Hematopoietic multipotent progenitor cell treated with erythropoietin and hydrocortisone succinate and interleukin-3 and kit ligand, for 15 days (in vitro differentiated cells): ENCODE results near the gene CEL.

Source experiments
- DNase-seq: peaks from one replicate; pipeline ENCODE4 v3.0.0-alpha.2; 2015; ENCODE audit warnings: low spot score

The CEL gene

DNA sequence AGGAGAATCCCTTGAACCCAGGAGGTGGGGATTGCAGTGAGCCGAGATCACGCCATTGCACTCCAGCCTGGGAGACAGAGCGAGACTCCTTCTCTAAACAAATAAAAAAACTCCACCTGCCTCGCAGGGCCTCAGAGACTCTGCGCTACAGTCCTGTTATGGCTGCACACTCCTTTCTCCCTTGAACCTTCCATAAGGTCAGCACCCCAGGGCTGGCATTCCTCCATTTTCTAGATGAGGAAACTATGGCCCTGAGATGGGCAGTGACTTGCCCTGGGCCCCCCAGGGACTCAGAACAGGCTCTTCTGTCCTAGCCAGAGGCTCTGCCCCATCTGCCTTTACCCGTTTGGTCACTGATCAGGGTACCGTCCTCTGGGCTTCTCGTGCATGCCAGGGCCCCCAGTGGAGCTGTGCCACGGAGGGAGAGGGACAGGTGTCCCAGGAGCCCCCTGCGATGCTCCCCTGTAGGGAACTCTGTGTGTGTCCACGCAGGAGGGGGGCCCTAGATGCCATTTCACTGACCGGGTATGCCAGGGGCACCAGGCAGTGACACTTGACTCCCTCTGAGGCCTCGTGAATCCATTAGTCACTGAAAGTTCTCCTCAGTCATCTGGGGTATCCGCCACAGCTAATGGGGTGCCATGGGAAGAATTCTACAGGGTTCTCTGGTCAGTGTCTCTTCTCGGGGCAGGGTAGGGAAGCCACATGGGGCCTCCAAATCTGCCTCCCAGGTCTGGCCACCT lies 43.1 kb downstream of the CEL start:
- DNase-seq: no peak

DNA sequence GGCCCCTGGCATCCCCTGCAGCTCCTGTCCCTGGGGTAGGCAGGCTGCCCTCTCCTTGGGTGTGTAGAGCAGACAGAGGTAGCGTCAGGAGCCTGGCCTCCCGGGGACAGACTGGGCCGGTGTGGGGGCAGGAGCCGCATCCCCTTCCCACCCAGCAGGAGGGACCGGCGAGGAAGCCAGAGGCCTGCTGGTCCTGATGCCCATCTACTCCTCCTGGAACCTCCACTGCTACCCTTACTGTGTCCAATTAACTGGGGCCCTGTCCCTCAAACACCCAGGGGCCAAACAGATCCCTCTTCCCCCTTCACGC lies 43.6 kb downstream of the CEL start:
- DNase-seq: no peak

- no peak for DNase-seq
These were observed 44.9 kb downstream of the CEL start for GRCh38 chr9:133106511-133107244.

DNA sequence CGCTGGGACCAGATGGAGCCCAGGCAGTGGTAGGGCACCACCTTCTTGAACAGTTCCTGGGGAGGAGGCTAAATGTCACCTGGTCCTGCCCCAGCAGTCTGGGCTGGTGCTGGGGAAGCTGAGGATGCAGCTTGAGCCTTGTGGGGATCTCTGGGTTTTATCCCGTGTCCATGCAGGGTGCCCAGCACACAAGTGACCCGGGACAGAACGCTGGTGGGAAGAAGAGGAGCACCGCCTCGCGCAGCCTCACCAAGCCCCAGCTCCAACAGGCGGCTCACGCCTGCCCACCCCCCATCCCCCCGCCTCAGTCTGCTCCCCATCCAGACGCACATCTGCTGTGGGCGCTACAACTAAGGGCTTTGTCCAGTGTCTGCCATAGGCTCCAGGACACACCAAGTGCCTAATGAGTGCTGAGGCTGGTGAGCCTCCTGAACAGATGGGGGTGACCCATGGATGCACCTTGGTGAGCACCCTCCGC lies 45.5 kb downstream of the CEL start:
- no peak for DNase-seq

DNA sequence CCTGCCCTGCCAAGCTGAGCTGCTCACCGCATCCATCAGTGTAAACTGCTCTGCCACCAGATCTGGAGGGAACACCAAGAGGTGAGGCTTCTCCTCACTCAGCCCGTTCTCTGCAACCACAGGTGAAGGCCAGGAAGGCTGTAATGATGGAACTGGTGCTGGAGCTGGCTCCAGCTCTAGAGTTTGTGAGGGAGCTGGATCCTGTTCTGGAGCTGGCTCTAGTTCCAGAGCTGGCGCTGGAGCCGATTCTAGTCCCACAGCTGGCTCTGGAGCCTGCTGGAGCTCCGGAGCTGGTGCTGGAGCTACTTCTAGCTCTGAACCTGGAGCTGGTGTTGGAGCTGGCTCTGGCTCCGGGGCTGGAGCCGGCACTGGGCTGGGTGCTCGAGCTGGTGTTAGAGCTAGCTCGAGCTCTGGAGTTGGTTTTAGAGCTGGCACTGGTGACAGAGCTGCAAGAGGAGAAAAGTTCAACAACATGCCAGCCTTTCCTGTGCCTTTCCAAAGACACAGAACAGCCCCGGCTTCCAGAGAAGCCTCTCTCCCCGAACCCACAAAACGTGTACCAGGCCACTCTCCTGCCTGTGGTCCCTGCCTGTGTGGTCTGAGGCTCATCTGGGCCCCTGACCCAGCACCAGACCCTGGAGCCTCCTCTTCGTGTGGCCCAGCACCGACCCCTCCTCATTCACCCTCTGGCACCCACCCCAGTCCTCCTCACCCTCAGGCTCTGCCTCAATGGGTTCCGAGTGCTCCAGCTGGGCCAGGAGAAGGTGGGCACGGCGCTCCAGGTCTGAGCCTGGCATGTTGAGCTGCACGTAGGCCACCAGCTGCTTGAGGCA lies 46.4 kb downstream of the CEL start:
- no peak for DNase-seq

DNA sequence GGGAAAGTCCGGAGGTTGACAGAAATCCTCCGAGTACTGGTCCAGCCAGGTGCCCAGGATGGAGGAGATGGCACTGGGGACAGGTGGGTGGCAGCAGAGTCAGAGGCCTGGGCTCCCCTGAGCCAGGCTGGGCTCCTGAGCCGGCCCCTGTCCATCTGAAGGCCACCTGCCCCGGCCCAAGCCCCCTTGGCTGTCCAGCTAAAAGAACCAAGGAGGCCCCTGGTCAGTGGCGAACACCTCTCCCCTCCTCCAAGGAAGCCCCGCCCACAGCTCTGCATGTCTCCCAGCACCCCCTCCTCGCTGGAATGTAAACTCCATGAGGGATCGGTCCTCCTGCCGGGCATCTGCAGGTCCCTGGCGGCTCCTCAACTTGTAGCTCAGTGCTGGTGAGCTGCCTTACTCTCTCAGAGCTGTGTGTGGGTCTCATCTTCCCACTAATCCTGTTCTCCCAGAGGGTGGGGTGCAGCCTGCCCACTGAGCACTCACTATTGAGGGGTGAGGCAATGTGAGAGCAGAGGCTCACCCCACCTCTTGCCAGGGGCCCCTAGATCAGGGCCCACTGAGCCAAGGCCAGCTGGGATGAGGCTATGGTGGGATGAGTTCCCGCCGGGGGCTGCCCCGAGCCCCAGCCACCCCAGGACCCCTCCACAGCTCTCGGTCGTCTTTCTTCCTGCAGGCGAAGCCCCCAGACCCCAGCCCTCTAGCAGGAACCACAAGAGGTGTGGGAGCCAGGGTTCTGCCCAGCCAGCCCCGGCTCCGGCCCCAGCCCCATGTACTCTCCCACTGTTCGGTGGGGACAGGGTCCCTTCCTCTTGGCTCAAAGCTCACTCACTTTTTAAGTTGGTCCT lies 47.2 kb downstream of the CEL start:
- DNase-seq: no peak

DNA sequence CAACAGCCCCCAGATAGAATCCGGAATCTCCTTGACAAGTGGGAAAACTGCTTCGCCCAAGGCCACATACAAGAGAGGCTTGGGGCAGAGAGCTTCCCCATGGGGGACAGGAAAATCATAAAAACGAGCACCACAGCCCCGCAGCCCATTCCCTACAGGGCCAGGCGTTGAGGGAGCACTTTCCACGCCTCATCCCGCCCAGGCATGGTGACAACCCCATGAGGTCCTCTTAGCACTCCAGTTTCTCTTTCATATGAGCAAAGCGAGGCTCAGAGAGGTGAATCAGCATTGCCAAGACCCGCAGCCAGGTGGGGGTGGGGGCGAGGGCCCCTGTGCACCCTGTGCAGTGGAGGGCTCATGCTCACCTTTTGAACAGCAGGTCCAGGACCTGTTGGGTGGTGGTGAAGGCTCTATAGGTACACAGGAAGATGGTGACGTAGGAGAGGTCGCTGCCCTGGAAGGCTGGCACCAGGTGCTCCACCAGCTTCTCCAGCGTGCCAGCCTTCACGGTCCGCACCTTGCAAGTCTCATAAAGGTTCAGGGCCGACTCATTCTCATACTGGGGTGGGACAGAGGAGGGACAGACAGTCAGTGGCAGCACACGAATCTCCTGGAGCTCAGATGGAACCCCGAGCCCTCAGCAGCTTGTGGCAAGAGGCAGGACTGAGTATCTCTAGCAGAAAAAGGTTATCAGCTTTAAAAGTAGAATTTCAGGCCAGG lies 48.3 kb downstream of the CEL start:
- no peak for DNase-seq

DNA sequence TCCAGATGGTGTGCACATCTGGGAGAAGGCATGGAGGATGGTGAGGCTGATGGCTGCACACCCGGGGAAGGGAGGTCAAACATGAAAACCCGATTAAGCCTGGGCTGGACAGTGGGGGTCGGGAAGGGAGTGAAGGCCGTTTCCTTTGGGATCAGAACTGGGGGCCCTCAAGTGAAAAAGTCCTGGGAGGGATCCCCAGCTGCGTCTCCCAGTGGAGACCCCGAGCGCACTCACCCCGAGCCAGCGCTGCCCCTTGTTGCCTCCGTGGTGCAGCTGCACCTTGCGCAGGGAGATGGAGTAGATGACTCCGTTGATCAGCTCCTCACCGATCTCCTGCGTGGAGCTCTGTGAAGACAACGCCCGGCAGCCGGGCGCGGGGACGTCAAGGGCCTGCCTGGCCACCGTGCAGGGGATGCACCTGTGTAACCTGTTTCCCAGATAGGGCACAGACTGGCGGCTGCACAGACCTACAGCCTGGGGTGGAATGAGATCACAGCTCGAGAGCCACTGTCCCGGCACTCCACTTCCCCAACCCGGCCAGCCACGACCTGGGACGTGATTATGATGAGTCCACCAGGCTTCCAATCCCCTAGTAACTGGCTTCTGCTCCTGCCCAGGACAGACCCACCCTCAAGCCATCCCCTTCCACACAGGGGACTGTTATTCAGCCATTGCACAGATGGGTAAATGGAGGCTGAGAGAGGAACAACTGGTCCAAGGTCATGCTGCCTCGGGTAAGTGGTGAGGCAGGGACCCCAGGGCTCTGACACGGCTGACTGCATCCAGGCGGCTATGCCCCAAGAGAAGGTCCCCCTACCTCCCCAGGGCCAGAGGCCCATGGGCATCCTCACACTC lies 50.3 kb downstream of the CEL start:
- DNase-seq: no peak

DNA sequence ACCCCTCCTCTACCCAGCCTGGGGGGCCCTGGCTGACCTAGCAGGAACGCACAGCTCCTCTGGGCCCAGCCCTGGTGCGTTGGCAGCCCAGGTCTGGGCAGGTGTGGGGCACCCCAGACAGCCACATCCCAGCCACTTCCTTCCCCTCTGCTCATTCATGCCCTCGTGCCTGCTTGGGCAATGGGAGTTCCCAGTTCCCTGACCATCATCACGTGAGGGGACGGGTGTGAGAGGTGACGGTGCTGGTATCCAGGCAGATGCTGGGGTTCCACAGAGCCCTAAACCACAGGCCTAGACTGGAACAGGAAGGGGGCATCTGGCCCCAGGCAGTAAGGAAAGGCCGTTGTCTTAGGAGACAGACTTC lies 50.9 kb downstream of the CEL start:
- DNase-seq: no peak

GRCh38 chr9:133113163-133113948 lies 51.6 kb downstream of the CEL start:
- no peak for DNase-seq

GRCh38 chr9:133113949-133114885 lies 52.4 kb downstream of the CEL start:
- DNase-seq: no peak

GRCh38 chr9:133114886-133115603 lies 53.3 kb downstream of the CEL start:
- DNase-seq: no peak

DNA sequence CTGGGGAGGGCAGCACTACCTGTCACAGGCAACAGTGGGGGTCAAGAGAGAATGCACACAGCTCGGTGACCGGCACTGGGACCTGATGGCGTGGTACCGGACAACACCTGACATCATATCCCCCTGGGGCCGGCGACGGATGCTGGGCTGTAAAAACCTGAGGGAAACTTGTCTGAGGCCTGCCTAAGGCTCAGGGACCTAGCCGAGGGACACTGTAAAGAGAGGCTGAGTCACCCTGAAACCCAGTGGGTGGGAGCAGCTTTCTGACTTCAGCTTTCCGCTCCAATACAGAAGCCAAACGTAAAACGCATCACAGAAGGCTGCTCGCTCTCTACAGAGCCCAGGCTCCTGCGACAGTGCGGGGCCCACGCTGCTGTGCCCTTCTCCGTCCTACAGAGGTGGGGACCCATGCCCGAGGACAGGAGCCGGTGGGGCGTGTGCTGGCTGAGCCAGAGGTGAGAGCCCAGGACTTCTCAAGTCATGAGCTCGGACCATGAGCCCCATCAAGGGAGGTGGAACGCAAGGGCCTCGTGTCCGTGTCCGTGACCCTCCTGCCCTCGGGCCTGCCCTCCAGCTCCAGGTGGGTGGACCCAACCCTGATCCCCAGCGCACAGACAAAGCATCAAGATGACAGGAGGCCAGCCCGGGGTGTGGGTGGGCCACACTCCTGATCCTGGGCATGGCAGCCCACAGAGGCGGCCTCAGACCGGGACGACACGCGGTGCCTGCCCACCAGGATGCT lies 54.0 kb downstream of the CEL start:
- DNase-seq: no peak

DNA sequence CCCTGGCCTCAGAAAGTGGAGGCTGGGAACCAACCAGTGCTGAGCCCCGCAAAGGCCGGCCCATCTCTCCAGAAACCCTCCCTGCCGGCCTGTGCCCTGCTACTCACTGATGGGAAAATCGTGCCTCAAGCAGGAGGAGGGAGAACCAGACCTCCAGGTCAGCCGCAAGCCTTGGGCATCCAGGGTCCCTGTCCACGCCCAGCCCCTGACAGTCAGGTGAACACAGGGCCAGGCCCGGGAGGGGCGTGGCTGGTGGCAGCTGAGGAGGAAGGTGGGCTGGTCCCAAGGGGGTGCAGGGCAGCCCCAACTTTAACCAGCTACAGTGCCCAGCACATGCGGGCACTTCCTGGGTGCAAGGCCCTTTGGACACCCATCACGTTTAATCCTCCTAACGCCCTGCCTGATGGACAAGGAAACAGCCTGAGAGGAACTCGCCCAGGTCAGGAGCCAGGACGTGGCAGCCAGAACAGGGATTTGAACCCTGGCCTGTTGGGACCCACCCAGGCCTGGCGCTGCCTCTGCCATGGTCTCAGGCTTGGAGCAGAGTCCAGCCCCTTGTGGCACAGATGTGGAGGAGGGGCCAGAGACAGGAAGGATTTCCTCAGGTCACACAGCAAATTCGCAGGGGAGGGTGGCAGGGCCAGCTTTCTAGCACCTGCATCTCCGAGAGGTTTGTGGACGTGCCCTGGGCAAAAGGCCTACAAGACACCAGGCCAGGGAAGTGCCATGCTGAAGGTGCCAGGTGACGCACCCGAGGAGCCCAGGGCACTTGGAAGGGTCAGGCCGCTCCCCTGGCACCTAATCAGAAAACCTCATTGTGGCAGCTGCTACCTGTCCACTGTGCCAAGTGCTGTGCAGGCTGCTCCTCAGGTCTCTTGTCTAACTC lies 54.8 kb downstream of the CEL start:
- no peak for DNase-seq

DNA sequence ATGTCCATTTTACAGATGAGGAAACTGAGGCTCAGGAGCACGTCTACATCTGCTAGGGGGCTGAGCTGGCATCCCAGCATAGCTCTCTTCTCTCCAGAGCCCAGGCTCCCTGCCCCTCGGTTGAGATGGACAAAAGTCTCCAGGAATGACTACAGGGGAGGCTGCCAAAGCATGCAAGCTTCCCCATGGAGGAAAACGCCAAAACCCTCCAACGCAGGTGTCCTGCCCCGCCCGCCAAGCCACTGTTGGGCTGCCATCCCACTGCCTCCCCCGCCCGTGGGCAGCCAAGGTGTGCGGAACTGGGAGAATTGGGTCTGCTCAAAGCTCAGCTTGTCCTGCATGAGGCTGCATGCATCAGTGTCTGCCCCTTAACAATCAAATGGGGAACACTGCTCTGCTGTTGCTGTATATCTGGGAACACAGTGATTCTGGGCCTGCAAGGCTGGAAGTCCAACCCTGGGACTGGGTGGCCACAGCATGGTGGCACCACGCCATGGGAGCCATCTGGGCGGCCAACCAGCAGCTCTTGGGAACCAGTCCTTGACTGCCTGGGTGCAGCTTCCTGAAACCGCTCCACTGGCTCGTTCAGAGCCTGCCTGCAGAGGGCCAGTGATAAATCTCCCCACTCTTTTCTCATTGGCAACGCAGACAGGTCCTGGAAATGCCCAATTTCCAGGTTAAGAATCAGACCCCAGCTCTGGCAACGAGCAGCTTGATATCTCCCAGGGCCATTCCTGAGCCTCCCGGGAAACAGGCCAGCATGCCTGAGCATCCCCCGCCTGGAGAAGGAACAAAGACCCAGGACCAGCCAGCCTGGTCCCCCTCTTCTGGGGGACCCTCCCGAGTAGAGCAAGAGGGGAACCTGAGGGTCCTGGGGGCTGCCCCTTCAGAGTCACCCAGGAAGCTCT lies 55.7 kb downstream of the CEL start:
- no peak for DNase-seq
